NCI-H1694 treated with DMSO at 0.1 percent for 48 hours (cell line): ENCODE measurements around the gene GALNT10.
"Not testable (repeated sequence)": the region's sequence is repeated elsewhere in the genome, so short reads cannot be mapped to it uniquely, and the experiment has no call there.

Experiments
- DNase-seq: peaks from one replicate; lab custom pipeline; 2025; lab: John Stamatoyannopoulos, UW

Gene GALNT10

DNA sequence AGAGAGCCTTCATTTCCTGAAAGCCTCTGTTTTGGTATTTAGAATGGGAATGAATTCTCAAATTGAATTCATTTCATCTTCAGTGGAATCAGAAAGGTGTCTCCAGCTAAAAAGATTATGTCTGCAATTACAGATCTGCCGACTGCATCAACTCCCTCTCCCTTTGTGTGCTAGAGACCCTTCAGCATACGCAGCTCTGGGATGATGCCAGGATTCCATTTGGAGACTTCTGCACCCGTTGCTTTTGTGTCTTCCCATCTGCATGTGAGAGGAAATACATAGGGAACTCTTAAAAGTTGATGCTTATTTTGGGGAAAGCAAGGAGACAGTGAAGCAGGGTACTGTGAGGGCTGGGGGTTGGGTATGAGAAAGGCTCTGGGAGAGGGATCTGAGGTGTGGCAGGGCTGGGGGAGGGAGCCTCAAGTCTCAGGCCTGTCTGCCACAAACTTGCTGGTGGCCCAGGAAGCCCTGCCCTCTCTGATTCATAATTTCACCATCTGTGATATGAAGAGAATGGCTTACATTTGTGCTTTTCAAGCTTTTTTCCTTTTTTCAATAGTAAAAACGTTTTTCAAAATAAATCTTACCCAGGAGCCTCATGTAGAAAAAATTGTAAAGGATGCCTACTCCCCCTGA is 165.6 kb downstream of the GALNT10 start:
- no peak for DNase-seq

DNA sequence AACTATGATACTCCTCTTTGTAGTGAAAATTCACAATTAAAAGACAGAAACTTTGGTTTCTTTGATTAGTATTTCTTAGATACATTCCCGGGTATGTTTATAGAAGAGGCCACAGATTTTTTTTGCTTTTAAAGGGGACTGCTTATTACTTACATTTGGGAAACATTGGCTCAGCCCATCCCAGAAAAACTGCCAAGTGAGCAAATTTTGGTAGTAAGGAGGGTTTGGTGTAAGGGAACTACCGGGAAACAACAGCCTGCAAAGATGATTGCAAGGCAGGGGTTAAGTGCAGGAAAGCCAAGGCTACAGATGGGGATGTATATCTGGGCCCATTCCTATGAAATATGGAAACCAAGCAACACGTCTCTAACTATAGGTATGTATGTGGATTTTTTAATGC is 166.4 kb downstream of the GALNT10 start:
- no peak for DNase-seq

DNA sequence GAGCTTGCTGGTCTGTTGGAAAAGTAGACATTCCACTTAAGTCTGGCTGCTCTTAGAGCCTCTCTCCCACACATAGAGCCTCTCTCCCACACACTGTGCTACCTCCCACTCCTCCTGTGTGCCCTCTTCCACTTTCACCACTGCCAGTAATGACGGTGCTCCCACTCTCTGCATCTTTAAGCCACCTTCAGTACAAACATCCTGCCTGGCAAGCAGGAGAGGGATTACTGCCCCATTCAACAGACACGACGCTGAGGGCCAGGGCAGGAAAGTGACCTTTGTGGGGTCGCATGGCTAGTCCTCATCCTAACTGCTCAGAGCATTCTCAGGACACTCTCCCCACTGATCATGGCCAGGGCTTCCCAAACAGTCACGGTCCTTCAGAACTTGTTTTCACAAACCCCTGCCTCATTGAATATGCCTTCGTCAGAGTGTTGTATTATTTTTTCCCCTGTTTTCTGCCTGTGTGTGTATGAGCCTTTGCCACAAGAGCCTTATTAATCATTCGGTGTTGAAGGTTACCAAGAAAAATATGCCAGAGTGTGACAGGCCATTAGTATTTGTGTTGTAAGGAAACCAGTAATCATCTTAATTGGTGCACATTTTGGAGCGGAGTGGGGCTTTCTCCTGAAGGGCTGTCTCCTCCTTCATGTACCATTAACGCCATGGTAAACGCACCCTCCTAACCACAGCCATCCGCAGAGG is 168.1 kb downstream of the GALNT10 start:
- no peak for DNase-seq

DNA sequence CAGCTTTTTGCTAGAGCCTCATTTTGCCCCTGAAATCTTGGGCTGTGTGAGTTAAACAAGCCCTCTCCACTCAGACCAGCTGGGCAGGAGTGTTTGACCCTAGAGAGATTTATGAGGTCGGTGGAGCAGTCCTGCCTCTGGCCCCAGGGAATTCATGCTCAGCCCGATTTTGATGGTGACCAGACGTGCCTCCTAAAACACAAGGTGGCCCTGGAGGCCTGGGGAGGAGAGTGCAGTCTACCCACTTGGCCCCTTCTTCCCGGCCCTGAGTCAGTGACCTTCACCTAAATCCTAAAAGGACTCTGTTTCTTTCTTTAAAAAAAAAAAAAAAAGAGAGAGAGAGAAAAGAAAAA is 168.7 kb downstream of the GALNT10 start:
- no peak for DNase-seq

DNA sequence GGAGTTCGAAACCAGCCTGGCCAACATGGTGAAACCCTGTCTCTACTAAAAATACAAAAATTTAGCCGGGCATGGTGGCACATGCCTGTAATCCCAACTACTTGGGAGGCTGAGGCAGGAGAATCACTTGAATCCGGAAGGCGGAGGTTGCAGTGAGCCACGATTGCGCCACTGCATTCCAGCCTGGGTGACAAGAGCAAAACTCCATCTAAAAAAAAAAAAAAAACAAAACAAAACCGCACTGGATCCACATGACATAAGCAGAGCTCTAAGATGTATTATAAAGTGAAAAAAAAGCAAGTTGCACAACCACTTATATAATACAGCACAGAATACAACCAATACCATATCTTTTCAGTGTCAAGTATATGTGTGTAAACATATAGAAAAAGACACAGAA is 169.7 kb downstream of the GALNT10 start:
- DNase-seq = not testable (repeated sequence)

DNA sequence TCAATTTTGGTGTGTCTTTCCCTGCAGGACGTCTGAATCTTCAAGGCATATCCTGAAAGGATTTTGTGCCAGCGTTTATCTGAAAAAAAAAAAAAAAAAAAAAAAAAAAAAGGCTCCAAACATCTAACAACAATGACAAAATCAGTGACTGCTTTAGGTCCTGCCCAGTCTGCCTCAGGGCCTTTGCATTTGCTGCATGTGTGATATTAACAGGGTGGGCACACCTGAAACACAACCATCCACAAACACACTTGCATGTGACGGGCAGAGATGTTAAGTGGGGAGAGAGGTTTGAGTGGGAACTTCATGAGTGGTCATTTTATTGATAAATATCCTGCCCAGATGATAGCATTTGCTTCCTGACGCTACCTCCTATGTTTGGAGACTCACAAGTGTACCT is 172.9 kb downstream of the GALNT10 start:
- no peak for DNase-seq

DNA sequence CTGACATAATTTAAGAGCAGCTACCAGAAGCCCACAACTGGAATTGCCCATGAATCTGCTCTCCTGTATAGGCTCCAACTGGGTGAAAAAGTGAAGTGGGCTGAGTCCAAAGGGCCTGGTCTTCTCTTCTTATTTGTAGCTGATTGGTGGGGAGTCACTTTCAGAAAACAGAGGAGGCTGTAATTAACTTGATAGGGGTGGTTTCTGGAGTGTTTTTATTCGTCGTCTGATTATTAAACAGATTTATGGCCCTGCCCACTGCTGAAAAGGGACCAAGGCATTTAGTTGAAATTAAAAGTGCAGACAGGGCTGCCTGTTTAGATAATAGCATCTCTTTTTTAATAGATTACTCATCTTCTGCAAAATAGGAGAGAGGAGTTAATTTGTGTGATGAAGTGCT is 174.2 kb downstream of the GALNT10 start:
- no peak for DNase-seq

DNA sequence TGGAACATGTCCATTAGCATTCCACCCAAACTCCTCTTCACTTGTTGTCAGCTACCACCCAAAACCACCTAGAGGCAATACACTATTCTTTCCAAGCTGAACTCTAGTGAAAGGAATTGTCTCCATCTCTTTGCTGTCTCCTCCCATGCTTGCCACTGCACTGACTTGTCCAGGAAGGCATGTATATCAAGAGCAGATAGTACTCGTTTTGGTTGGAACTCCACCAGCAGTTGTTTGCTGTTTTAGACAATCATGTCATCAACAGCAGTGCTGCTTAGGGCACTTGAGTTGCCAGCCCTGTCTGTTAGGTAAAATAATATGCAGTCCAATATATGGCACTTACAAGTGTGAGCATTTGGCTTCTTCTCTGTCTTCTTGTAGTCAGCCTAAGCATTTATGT is 175.3 kb downstream of the GALNT10 start:
- DNase-seq = no peak

DNA sequence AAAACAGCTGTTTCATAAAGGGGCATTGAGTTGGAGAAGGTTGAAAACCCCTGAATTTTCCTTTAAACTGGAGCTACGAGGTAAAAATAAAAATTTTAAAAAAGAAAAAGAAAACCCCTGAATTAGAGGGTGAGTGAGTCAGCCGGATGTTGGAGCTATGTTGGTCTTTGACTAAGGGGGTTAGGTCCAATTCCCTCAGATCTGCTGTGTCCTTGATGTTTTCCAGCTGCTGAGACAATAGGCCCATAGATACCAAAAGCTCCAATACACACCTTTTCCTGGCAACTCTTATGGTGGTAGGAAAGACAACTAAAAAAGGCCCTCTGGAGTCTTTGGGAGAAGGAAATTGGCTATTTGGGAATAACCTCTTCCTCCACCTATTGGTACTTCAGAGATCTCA is 175.8 kb downstream of the GALNT10 start:
- no peak for DNase-seq

DNA sequence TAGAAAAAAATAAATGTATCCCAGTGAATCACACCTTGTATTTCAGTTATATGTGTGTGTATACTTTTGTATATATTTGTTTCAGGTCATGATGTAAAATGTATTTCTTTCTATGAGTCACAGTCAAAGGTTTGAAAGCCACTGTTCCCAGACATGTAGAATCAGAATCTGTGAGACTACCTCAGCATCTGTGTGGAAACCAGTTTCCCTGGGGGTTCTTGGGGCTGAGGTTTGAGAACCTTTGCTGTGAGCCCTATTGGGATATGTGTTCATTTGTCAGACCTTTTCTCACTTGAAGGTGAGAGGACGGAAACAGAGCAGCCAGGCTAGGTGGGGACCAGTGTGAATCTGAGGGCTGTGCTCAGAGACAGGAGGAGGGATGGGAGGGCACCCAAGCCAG is 176.6 kb downstream of the GALNT10 start:
- no peak for DNase-seq

DNA sequence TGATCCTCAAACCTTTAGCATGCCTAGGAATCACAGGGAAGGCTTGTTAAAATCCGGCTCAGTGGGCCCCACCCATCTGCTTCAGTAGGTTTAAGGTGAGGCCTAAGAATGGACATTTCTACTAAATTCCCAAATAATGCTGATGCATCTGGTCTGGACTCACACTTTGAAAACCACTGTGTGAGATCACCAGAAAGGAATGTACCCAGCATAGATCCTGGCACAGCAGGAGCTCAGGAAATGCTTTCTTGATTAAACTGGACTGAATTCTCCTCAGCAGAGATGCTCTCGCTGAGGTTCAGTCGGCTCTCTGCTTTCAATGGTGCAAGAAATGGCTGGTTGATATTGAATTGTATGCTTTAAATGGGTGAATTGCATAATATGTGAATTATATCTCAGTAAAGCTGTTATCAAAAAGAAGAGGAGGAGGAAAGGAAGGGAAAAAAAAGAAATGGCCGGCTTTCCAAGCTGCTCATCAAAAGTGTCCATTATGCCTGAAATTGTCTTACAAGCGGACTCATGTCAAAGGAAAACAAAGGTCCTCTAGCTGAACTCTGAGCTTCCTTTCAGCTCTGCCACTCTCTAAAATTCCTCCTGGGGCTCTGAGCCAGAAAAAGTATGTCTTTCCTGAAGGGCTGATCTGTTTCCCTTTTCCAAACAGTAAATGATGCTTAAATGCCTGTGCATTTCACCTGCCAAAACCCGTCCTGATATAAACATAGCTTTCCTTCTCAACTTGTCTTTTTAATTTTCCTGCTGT is 177.7 kb downstream of the GALNT10 start:
- no peak for DNase-seq

DNA sequence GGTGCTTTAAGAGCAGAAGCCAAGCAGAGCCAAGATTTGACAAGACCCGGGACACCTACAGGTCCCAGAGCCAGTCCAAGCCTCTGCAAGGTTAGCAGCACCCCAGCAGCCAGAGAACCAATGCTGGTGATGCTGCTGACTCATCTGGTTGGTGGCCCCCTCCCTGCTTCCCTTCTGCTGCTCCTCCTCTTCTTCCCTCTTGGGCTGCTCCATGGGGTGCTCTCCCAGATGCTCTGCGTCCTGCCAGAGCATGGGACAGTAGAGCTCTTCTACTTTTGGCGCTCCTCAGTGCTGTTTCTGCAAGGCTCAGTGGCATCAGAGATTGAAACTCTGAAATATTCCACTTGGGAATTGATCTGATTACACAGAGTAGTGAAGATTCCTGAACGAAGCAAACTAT is 179.1 kb downstream of the GALNT10 start:
- DNase-seq = no peak

DNA sequence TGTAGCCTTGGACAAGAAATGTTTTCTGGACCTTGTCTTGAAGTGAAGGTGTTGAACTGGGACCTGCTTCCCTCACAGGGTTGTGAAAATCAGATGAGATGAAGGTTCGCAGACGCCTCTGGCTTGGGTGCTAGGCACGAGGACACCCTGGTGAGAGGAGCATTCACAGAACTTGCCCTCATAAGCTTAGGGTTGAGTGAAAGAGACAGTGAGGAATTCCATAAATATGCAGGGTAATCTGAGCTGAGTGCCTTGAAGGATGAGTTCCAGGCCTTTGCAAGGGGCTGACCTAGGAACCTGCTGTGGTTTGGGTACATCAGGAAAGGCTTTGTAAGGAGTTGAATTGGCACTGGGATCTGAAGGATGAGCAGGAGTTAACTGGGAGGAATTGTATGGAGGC is 179.6 kb downstream of the GALNT10 start:
- no peak for DNase-seq

DNA sequence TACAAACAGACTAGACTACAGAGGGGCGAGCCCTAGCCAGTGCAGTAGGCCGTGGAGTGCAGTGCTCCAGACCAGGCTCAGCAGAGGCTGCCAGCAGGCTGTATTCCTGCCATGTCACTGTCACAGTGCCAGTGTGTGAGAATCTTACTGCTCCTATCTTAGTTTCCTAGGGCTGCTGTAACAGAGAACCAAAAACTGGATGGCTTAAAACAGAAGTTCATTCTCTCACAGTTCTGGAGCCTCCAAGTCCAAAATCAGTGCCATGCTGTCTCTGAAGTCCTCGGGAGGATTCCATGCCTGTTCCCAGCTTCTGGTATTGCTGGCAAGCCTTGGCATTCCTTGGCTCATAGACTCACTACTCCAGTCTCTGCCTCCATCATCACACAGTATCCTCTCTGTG is 180.3 kb downstream of the GALNT10 start:
- DNase-seq = no peak

DNA sequence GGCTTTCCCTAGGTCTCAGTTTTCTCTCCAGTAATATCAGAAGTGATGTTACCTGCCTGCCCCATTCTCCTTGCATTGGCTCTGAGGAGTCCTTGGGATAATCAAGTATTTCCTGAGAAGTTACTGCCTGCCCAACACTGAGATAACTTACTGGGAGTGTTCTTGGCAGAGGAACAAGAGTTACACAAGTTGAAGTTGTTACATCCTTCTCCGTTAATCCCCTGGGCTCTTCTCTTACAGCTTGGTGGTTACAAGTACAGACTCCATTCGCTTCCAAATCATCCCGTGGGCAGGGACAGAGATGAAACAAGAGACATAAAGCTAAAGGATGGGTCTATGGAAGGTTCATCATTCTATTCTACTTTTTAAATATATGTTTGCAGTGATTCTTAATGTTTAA is 181.2 kb downstream of the GALNT10 start:
- DNase-seq = no peak

DNA sequence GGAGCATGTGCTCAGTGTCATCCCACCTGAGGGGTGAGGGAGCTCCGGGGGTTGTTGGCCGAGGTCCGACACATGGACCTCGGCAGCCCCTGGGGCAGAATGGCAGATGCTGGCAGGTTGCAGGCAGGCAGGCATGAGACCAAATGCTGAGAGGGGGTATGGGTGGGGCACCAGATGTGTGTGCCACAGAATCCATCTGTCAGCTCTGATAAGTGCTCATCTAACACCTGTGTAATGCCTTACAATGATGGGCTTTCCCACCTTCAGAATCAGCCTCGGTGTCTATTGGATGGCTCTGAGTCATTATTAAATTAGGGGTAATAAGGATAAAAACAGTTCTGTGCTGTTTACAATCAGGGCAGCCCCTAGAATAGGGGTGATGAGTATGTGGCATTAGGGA is 182.1 kb downstream of the GALNT10 start:
- DNase-seq = peak; percentile 28

DNA sequence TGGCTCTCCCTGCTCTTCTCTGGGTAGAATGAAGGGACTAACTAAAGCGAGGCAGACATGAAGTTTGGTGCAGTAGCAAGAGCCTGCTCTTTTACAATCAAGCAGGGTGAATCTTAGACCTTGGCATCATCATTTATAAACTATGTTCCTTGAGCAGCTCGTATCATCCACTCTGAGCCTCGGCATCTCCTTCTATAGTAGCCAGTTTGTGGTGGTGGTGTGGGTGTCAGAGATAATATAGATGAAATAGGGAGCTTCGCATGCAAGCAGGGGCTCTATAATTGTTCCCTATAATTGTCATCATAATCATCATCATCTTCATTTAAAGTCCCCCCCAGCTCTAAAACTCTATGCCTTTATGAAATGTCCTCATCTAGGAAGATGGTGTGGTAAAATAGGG is 182.8 kb downstream of the GALNT10 start:
- DNase-seq = no peak

DNA sequence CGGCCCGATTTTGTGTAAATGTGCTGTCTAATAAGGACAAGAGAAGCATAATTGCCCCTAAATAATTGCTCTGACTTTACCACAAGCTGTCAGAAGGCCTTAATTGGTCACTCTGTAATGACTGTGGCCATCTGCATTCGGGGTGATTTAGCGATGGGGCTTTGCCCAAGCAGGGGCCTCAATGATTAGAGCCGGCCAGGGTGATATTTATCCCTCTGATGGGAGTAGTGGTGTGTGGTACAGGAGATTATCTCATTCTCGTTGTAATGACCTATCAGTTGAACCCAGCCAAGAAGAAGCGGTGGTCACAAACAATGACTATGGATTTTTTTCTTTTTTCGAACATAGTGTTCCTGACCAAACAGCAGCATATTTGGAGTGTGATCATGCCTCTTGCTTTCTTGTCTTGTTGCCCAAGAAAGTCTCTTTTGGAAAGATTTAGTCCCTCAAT is 183.2 kb downstream of the GALNT10 start:
- DNase-seq = no peak

DNA sequence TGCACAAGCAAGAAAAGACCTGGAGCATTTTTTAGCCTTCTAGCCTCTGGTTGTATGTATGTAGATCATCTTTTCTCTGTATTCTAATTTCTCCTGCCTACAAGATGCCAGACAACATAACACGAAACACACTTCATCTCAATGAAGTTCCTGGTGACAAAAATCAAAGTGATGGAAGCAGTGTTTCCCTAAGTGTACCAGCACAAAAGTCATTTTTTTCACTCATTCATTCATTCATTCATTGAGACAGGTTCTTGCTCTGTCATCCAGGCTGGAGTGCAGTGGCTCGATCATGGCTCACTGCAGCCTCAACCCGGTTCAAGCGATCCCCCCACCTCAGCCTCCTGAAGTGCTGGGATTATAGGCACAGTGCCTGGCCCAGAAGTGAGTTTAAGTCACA is 183.7 kb downstream of the GALNT10 start:
- DNase-seq = no peak

DNA sequence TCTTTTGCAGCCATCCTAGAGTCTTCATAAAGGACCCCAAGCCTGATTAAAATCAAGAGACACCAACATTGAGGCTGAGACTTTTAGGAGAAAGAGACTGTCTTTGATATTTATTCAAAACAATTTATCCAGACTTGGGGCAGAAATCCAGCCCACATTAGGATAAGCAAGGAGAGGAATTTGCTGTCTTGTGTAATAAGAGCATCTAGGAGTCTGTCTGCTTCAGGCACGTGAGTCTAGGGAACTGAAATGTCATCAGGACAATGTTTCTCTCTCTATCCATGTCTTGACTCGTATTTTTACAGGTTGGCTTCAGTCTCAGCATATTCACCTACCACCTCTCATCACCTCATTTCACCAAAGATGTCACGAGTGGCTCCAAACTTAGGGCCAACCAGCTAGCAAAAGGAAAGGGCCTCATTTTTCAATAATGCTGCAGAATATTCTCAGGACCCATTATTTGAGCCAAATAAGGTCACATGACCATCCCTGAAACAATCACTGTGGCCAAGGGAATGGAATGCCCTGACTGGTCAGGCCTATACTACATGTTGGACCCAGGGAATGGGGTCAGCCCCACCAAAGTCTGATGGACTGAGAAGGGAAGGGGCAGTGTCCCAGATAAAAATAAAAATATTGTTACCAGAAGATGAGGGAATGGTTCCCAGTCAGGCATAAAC is 184.9 kb downstream of the GALNT10 start:
- DNase-seq = no peak

DNA sequence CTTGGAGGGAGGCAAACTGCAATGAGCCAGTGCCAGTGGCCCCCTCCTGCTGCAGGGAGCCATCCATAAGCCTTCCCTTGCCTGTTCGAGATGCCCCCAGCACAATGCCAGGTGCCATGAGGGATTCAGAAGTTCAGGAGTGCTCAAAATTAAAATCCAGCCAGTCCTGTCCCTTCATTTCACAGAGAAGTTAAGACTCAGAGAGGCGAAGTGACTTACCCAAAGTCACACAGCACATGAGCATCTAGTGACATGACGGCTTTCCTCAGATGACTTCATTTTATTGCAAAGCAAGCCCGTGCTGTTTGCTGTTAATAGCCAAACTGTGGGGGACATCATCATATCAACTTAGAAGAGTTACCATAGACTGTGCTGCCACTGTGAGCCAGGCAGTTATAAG is 185.9 kb downstream of the GALNT10 start:
- DNase-seq = no peak

DNA sequence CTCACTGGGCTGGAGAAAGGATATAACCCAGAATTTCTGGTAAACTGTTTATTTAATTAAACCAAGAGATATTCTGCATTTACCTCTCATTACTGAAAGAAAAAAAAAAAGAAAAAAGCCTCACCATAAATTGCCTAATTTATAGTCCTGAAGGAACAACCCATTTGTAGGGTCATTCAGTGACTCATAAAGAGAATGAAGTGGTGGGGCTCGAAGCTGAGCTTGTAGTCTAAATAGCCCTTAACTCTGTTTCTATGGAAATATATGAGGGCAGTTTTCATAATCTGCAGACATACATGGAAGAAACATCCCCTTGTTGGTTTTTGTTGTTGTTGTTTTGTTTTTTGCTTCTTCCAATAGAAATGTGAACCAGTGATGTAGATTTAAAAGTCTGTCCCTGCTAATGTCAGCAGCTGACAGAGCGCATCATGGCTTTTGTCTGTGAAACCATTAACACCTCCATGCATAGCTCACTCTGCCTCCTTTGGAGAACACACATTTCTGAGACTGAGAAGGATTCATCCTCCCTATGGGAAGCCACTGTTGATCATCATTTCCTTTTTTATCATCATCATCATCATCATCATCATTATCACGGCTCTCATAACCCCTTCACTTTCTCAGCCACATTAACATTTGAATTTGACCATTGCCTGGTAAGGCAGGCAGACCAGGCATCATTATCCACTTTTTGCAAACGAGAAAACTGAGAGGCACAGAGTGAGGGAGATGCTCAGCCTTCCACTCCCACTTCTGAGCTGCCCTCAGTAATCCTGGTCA is 187.4 kb downstream of the GALNT10 start:
- no peak for DNase-seq
